DND-41 (cell line): ENCODE measurements around the gene HHEX.

ENCODE experiments used
- ATAC-seq: fragments of 200-7000 bp; cut with Tn5 transposase; 3 replicates; pipeline ENCODE4 v1.9.1; 2021; ENCODE audit warnings: low read depth; ENCODE audit not compliant: insufficient read depth
- DNase-seq: peaks from one replicate; pipeline ENCODE4 v3.0.0-alpha.2; 2020
- H2AFZ ChIP-seq: 2 replicates; pipeline ENCODE4 v1.6.0; 2012; ENCODE audit warnings: low read depth, low read length
- H3K27ac ChIP-seq: 2 replicates; pipeline ENCODE4 v1.5.1; 2012; ENCODE audit warnings: low read length, inconsistent platforms
- H3K27me3 ChIP-seq: fragments of 200-600 bp; sonication (generic); 2 replicates; pipeline ENCODE4 v1.6.0; 2012; ENCODE audit warnings: low read length, mild to moderate bottlenecking, inconsistent platforms; ENCODE audit not compliant: insufficient read depth, poor library complexity
- H3K36me3 ChIP-seq: 2 replicates; pipeline ENCODE4 v1.5.1; 2012; ENCODE audit warnings: low read length, inconsistent platforms; ENCODE audit not compliant: insufficient read depth
- H3K4me1 ChIP-seq: 2 replicates; pipeline ENCODE4 v1.5.1; 2012; ENCODE audit warnings: mild to moderate bottlenecking, low read length; ENCODE audit not compliant: insufficient read depth
- H3K4me2 ChIP-seq: 2 replicates; pipeline ENCODE4 v1.6.0; 2012; ENCODE audit warnings: mild to moderate bottlenecking, moderate library complexity, low read length, inconsistent platforms; ENCODE audit not compliant: insufficient read depth
- H3K4me3 ChIP-seq, 2 experiments: fragments of 200-600 bp in 1 of 2; shearing (Covaris generic) in 1 of 2; 2 replicates each; pipeline ENCODE4 v1.5.1; 2012 to 2016; ENCODE audit warnings: inconsistent platforms in 2 of 2, low read length in 2 of 2, mild to moderate bottlenecking in 2 of 2, low read depth in 1 of 2, moderate library complexity in 1 of 2
- H3K79me2 ChIP-seq: 2 replicates; pipeline ENCODE4 v1.6.0; 2012; ENCODE audit warnings: low read length, inconsistent platforms; ENCODE audit not compliant: insufficient read depth
- H3K9ac ChIP-seq: 2 replicates; pipeline ENCODE4 v1.6.0; 2012; ENCODE audit warnings: low read depth, mild to moderate bottlenecking, inconsistent platforms, low read length, moderate library complexity
- H3K9me3 ChIP-seq: 2 replicates; pipeline ENCODE4 v1.5.1; 2012; ENCODE audit warnings: low read length, moderate library complexity, mild to moderate bottlenecking, inconsistent platforms; ENCODE audit not compliant: insufficient read depth, severe bottlenecking
- H4K20me1 ChIP-seq: 2 replicates; pipeline ENCODE4 v1.6.0; 2012; ENCODE audit warnings: low read length; ENCODE audit not compliant: insufficient read depth
- CTCF ChIP-seq: IDR thresholded peaks from 2 replicates; pipeline ENCODE4 v1.5.1; 2012; ENCODE audit warnings: borderline replicate concordance, low read length, moderate library complexity, mild to moderate bottlenecking; ENCODE audit not compliant: poor library complexity, severe bottlenecking; ENCODE audit errors: extremely low read depth
- EZH2 ChIP-seq: IDR thresholded peaks from 3 replicates; pipeline ENCODE4 v1.6.1; 2012; ENCODE audit warnings: borderline replicate concordance, low read depth, mild to moderate bottlenecking, moderate library complexity, low read length, inconsistent platforms; ENCODE audit not compliant: severe bottlenecking

The HHEX gene

GRCh38 chr10:92689663-92690210, at the start of gene HHEX:
Gene HHEX, plus strand, starts transcription at chr10:92689955. Its CDS starts 32 bp downstream, at chr10:92689987.
- peak; percentile 50 for DNase-seq
- no peaks in the 10 kb centered on the region for H4K20me1 ChIP-seq
- no peaks in the 10 kb centered on the region for H3K36me3 ChIP-seq
- no peaks in the 10 kb centered on the region for H3K79me2 ChIP-seq
- ATAC-seq = peak; percentile 83
- peaks cover 27% of the 10 kb centered on the region for H3K4me1 ChIP-seq
- TF ChIP-seq EZH2 (no peak), CTCF (no peak)
- H3K4me2 ChIP-seq = peak within 1 kb of the TSS; percentile 79
- H3K9me3 ChIP-seq = no peaks in the 10 kb centered on the region
- H2AFZ ChIP-seq = peak within 1 kb of the TSS; percentile 70
- peaks cover 22% of the 10 kb centered on the region for H3K27me3 ChIP-seq
- peak within 1 kb of the TSS; percentile 36 to 57; a peak in 3 of 4 replicates for H3K4me3 ChIP-seq
- H3K9ac ChIP-seq = peak within 1 kb of the TSS; percentile 55
- no peak within 1 kb of the TSS for H3K27ac ChIP-seq

- Histone ChIP-seq H3K36me3 (peaks cover 94% of the 10 kb centered on the region), H3K9me3 (no peaks in the 10 kb centered on the region), H3K4me3 (no peak overlapping the region), H3K27ac (no peak overlapping the region), H3K4me1 (no peaks in the 10 kb centered on the region), H3K9ac (no peak overlapping the region), H4K20me1 (no peaks in the 10 kb centered on the region; the same call in 1 of the 2 replicates), H2AFZ (no peak overlapping the region), H3K27me3 (no peaks in the 10 kb centered on the region), H3K79me2 (peaks cover 23% of the 10 kb centered on the region; the same call in 1 of the 2 replicates), H3K4me2 (no peak overlapping the region)
- DNase-seq (no peak), ATAC-seq (no peak)
- TF ChIP-seq EZH2 = no peak
- no peak for TF ChIP-seq CTCF
Measured at GRCh38 chr10:92640107-92640506, 49.6 kb upstream of the HHEX start.

- H3K9me3 ChIP-seq = no peaks in the 10 kb centered on the region
- no peak overlapping the region for H3K27ac ChIP-seq
- no peak overlapping the region for H3K4me3 ChIP-seq
- no peaks in the 10 kb centered on the region for H3K4me1 ChIP-seq
- H3K4me2 ChIP-seq = no peak overlapping the region
- DNase-seq (no peak), ATAC-seq (no peak)
- H3K9ac ChIP-seq = no peak overlapping the region
- H3K27me3 ChIP-seq = no peaks in the 10 kb centered on the region
- no peaks in the 10 kb centered on the region; the same call in 1 of the 2 replicates for H4K20me1 ChIP-seq
- H2AFZ ChIP-seq = no peak overlapping the region
- peaks cover 23% of the 10 kb centered on the region; the same call in 1 of the 2 replicates for H3K79me2 ChIP-seq
- no peak for TF ChIP-seq EZH2
- TF ChIP-seq CTCF = no peak
- peaks cover 93% of the 10 kb centered on the region for H3K36me3 ChIP-seq
Measured at GRCh38 chr10:92641492-92641891, 48.3 kb upstream of the HHEX start.
